Left lung (tissue), 10 donors: ENCODE measurements around the gene CCDC85C. TPM values are rescaled to one million over a fixed set of nuclear protein-coding genes. Genes with fewer than 3 reads are reported as not detected.

Source experiments
- ATAC-seq: fragments of 200-7000 bp; cut with Tn5 transposase; one replicate; pipeline ENCODE4 v1.9.1; 2020; ENCODE audit warnings: moderate library complexity
- DNase-seq, 4 donors: peaks; one replicate each; pipeline ENCODE4 v3.0.0-alpha.2; 2013 to 2020
- H3K27ac ChIP-seq, 2 donors: fragments of 200-600 bp; sonication (generic) in 1 of 2; one replicate each; pipeline versions ENCODE4 v1.5.0 to v1.8.0; 2020 to 2021
- H3K27me3 ChIP-seq, 2 donors: fragments of 200-600 bp; sonication (generic) in 1 of 2; one replicate each; pipeline versions ENCODE4 v1.5.0 to v1.8.0; 2020 to 2021
- H3K36me3 ChIP-seq, 2 donors: fragments of 200-600 bp; sonication (generic) in 1 of 2; one replicate each; pipeline versions ENCODE4 v1.5.0 to v1.8.0; 2020 to 2021
- H3K4me1 ChIP-seq, 2 donors: fragments of 200-600 bp; one replicate each; pipeline ENCODE4 v1.8.0; 2021
- H3K4me3 ChIP-seq, 2 donors: fragments of 200-600 bp; sonication (generic) in 1 of 2; one replicate each; pipeline versions ENCODE4 v1.5.0 to v1.8.0; 2020 to 2021; ENCODE audit warnings: mild to moderate bottlenecking in 1 of 2
- H3K9me3 ChIP-seq, 2 donors: fragments of 200-600 bp; sonication (generic) in 1 of 2; one replicate each; pipeline versions ENCODE4 v1.5.0 to v1.8.0; 2020 to 2021
- intact Hi-C, 2 donors: fragments of 100-400 bp; cut with DNase I; formaldehyde crosslinking; loops; one replicate each; pipeline versions ENCODE4 v1.11.2 to v1.14.2; 2022
- polyA plus RNA-seq, 6 donors: library from polyadenylated mRNA; unstranded; fragments of 120-200 nt; gene quantifications; one replicate each; pipeline ENCODE4 v1.2.1, GENCODE V29; 2013; ENCODE audit not compliant: insufficient read length in 6 of 6
- total RNA-seq, 2 donors: library from RNA; stranded (reverse); fragmentation: NEBNext Ultra II Directional; extraction: Animal tissue kit (Norgen Biotek cat#: 25700); gene quantifications; one replicate each; pipeline ENCODE4 v1.2.1, GENCODE V29; 2021
- TF ChIP-seq, protein P1 (sequence below), 2 donors: fragments of 200-600 bp; sonication (generic) in 1 of 2; IDR thresholded peaks; one replicate each; pipeline versions ENCODE4 v1.5.0 to v1.8.0; 2021; ENCODE audit warnings: antibody characterized with exemption in 2 of 2
- donor health status: DM: no; HTN: yes; CAD: no.
- donor health status: DM: no; HTN: no; CAD: no.

The CCDC85C gene
- total and polyA plus RNA-seq, 8 donors: 6.3 to 19.0 (median 13.2) TPM

DNA sequence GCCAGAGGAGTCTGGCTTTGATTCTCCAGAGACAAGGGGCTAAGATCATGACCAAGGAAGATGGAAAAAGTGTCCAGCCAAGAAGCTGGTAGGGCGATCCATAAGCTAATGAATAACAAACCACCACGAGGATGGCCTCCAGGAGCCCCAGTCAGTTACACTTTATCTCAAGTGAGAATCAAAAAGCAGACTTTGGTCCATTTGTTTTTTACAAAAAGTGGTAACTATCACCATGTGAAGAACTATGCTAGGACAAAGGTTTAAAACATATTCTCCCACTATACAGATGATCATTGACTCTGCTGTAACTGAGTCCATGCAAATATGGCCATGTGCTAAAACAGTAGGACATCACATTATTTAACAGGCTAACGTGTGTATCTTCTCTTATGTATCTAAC lies 137.2 kb downstream of the CCDC85C start:
- H3K4me3 ChIP-seq: no peak overlapping the region
- no peaks in the 10 kb centered on the region for H3K27me3 ChIP-seq
- peaks cover 10 to 34% of the 10 kb centered on the region in 2 donors for H3K4me1 ChIP-seq
- H3K36me3 ChIP-seq: peaks cover 0 to 38% of the 10 kb centered on the region in 2 donors
- DNase-seq (no peak), ATAC-seq (no peak)
- no peak overlapping the region for H3K27ac ChIP-seq
- TF ChIP-seq, protein P1, sequence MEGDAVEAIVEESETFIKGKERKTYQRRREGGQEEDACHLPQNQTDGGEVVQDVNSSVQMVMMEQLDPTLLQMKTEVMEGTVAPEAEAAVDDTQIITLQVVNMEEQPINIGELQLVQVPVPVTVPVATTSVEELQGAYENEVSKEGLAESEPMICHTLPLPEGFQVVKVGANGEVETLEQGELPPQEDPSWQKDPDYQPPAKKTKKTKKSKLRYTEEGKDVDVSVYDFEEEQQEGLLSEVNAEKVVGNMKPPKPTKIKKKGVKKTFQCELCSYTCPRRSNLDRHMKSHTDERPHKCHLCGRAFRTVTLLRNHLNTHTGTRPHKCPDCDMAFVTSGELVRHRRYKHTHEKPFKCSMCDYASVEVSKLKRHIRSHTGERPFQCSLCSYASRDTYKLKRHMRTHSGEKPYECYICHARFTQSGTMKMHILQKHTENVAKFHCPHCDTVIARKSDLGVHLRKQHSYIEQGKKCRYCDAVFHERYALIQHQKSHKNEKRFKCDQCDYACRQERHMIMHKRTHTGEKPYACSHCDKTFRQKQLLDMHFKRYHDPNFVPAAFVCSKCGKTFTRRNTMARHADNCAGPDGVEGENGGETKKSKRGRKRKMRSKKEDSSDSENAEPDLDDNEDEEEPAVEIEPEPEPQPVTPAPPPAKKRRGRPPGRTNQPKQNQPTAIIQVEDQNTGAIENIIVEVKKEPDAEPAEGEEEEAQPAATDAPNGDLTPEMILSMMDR (IDR thresholded peaks at IDR 0.05): no peak
- intact Hi-C loops: no loop called here
- no peaks in the 10 kb centered on the region for H3K9me3 ChIP-seq

GRCh38 chr14:99465288-99465687 lies 138.7 kb downstream of the CCDC85C start:
- Histone ChIP-seq H3K27me3 (no peaks in the 10 kb centered on the region), H3K36me3 (peaks cover 0 to 52% of the 10 kb centered on the region in 2 donors), H3K4me3 (no peak overlapping the region), H3K27ac (no peak overlapping the region), H3K9me3 (no peaks in the 10 kb centered on the region), H3K4me1 (peaks cover 10 to 30% of the 10 kb centered on the region in 2 donors)
- intact Hi-C loops: no loop called here
- DNase-seq (no peak), ATAC-seq (no peak)
- TF ChIP-seq, protein P1 (IDR thresholded peaks at IDR 0.05): no peak

GRCh38 chr14:99463974-99464373 lies 140.0 kb downstream of the CCDC85C start:
- TF ChIP-seq, protein P1 (IDR thresholded peaks at IDR 0.05): no peak
- H3K4me3 ChIP-seq: no peak overlapping the region
- H3K27me3 ChIP-seq: no peaks in the 10 kb centered on the region
- intact Hi-C loops: no loop called here
- H3K27ac ChIP-seq: no peak overlapping the region
- H3K36me3 ChIP-seq: peaks cover 0 to 63% of the 10 kb centered on the region in 2 donors
- DNase-seq (no peak), ATAC-seq (no peak)
- H3K4me1 ChIP-seq: peaks cover 10 to 27% of the 10 kb centered on the region in 2 donors
- H3K9me3 ChIP-seq: no peaks in the 10 kb centered on the region

DNA sequence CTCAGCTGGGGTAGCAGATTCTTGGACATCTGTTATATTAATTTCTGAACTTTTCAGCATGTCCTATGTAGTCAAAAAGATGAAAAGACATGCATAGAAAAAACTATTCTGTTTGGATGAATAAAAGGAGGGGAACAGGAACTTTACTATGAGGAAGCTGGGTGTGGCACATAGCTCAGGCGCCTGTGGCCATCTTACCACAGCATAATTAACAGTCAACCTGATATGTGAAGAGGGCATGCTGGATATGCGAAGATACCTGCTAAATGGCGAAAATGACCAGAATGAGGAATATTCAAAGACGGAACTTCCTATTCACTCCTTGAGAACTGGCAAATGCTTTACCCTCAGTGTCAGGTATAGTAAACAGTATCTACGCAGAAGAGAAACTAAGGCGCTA lies 141.8 kb downstream of the CCDC85C start:
- intact Hi-C loops: no loop called here
- Histone ChIP-seq H3K27ac (no peak overlapping the region), H3K27me3 (no peaks in the 10 kb centered on the region), H3K36me3 (peaks cover 0 to 80% of the 10 kb centered on the region in 2 donors), H3K4me1 (peaks cover 3 to 9% of the 10 kb centered on the region in 2 donors), H3K4me3 (no peak overlapping the region), H3K9me3 (no peaks in the 10 kb centered on the region)
- DNase-seq: no peak
- no peak for ATAC-seq
- TF ChIP-seq, protein P1 (IDR thresholded peaks at IDR 0.05): no peak

GRCh38 chr14:99461411-99462085 lies 142.5 kb downstream of the CCDC85C start:
- no peak for DNase-seq
- Histone ChIP-seq H3K4me3 (no peak overlapping the region), H3K9me3 (no peaks in the 10 kb centered on the region), H3K36me3 (peaks cover 0 to 87% of the 10 kb centered on the region in 2 donors), H3K27ac (no peak overlapping the region), H3K27me3 (no peaks in the 10 kb centered on the region), H3K4me1 (peaks cover 0 to 4% of the 10 kb centered on the region in 2 donors)
- TF ChIP-seq, protein P1 (IDR thresholded peaks at IDR 0.05): no peak
- ATAC-seq: no peak
- intact Hi-C loops: no loop called here
